ENCODE measurements around the gene PLA2G4E.

DNA sequence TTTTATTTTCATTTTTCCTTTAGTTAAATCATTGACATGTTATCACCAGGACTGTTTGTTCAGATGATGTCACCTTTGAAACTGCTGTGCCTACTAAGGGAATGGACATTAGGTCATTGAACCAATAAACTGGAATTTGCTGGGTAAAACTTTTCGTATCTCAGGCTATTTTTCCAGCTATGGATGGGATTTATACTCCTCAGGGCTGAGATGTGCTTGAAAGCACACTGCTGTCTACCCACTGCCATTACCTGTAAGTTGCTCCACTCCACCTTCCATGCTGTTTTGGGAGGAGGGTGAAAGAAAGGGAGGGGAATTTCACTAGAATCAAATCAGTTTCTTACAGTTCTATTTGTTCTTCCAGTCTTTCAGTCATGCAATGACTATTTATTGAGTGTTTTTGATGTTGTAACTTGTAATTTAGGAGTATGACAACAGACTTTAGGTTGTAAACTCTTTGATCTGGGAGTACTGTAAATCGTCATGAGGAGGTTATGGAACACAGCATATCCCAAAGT, 59.8 kb downstream of the PLA2G4E start:
- TF ChIP-seq CTCF (IDR thresholded peaks at IDR 0.05) = no peak
- TF ChIP-seq POLR2A (IDR thresholded peaks at IDR 0.05) = no peak
- no peak for TF ChIP-seq EP300 (IDR thresholded peaks at IDR 0.05)
